ENCODE results near the gene CROCC2.

Gene CROCC2

DNA sequence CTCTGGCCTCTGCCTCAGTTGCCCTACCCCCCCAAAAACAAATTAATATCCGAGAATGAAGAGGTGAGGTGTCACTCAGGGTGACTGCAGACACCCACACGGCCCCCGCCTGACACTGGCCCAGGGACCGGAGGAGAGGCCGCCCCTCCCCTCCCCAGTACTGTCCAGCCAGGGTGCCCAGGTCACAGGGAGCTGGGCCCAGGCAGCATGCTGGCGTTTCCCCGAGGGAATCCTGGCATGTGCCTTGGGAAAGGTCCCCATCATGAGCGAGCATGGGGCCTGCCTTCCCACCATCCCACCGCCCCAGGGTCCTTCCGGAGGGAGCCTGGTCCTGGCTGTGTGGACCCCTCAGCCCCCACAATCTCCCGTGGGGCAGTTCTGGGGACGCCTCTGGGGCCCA is 13.2 kb upstream of the CROCC2 start:
- H3K27ac ChIP-seq (ENCODE audit: low read depth, low read length) = no peak overlapping the region
- no peak overlapping the region for H3K4me2 ChIP-seq (ENCODE audit: low read length)

DNA sequence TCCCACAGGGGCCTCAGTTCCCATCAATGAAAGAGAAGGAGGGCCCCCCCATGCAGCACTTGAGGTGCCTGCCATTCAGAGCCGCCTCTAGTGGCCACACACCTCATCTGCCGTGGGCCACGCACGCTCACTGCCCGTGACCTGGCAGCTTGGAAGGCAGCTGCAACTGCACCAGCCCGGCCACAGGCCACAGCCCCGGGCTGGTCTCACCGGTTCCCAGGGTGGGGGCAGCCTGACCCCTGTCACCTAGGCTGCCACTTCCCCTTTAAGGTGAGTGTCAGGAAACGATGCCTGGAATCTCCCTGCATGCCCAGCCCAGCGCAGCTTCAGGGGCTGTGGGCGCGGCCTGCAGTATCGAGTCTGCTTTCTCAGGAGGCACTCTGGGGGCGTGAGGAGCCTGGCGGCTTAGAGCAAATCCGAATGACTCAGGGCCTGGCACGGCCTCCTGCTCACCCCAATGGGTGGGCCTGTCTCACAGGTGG is 12.7 kb upstream of the CROCC2 start:
- Histone ChIP-seq H3F3A (ENCODE audit: control insufficient read depth, insufficient read depth) (no peaks in the 10 kb centered on the region), H3K9me2 (replicated peaks; ENCODE audit: control insufficient read depth, low read length) (no peaks in the 10 kb centered on the region), H3K4me2 (ENCODE audit: low read length) (no peak overlapping the region), H3K4me1 (ENCODE audit: control insufficient read depth, low read length) (no peaks in the 10 kb centered on the region), H3K36me3 (ENCODE audit: control insufficient read depth, low read length) (no peaks in the 10 kb centered on the region), H3K9me3 (ENCODE audit: control insufficient read depth, insufficient read depth, low read length) (no peaks in the 10 kb centered on the region), H3K4me3 (ENCODE audit: low read length) (no peak overlapping the region), H3K79me2 (ENCODE audit: control insufficient read depth, low read length) (no peaks in the 10 kb centered on the region), H3K27ac (ENCODE audit: low read depth, low read length) (no peak overlapping the region), H3K27me3 (ENCODE audit: control insufficient read depth, low read length) (no peaks in the 10 kb centered on the region), H4K20me1 (ENCODE audit: control insufficient read depth, insufficient read depth, low read depth, low read length) (no peaks in the 10 kb centered on the region)
- TF ChIP-seq CTCF (IDR thresholded peaks at IDR 0.05; ENCODE audit: low read depth, low read length, poor library complexity, severe bottlenecking) (no peak), EZH2phosphoT487 (IDR thresholded peaks at IDR 0.05; ENCODE audit: borderline replicate concordance, low read length) (no peak)

More for the DNA sequence above, 13.2 kb upstream of the CROCC2 start:
- Histone ChIP-seq H3F3A (ENCODE audit: control insufficient read depth, insufficient read depth) (no peaks in the 10 kb centered on the region), H3K36me3 (ENCODE audit: control insufficient read depth, low read length) (no peaks in the 10 kb centered on the region), H3K4me1 (ENCODE audit: control insufficient read depth, low read length) (no peaks in the 10 kb centered on the region), H3K79me2 (ENCODE audit: control insufficient read depth, low read length) (no peaks in the 10 kb centered on the region), H4K20me1 (ENCODE audit: control insufficient read depth, insufficient read depth, low read depth, low read length) (no peaks in the 10 kb centered on the region), H3K4me3 (ENCODE audit: low read length) (no peak overlapping the region), H3K9me2 (replicated peaks; ENCODE audit: control insufficient read depth, low read length) (no peaks in the 10 kb centered on the region), H3K27me3 (ENCODE audit: control insufficient read depth, low read length) (no peaks in the 10 kb centered on the region), H3K9me3 (ENCODE audit: control insufficient read depth, insufficient read depth, low read length) (no peaks in the 10 kb centered on the region)
- TF ChIP-seq EZH2phosphoT487 (IDR thresholded peaks at IDR 0.05; ENCODE audit: borderline replicate concordance, low read length) (no peak), CTCF (IDR thresholded peaks at IDR 0.05; ENCODE audit: low read depth, low read length, poor library complexity, severe bottlenecking) (no peak)

GRCh38 chr2:240894006-240894405 is 12.1 kb upstream of the CROCC2 start:
- H3K4me1 ChIP-seq (ENCODE audit: control insufficient read depth, low read length) = no peaks in the 10 kb centered on the region
- no peaks in the 10 kb centered on the region for H3K9me3 ChIP-seq (ENCODE audit: control insufficient read depth, insufficient read depth, low read length)
- H3K4me2 ChIP-seq (ENCODE audit: low read length) = no peak overlapping the region
- TF ChIP-seq CTCF (IDR thresholded peaks at IDR 0.05; ENCODE audit: low read depth, low read length, poor library complexity, severe bottlenecking) (no peak), EZH2phosphoT487 (IDR thresholded peaks at IDR 0.05; ENCODE audit: borderline replicate concordance, low read length) (no peak)
- H3K9me2 ChIP-seq (replicated peaks; ENCODE audit: control insufficient read depth, low read length) = no peaks in the 10 kb centered on the region
- H3K79me2 ChIP-seq (ENCODE audit: control insufficient read depth, low read length) = no peaks in the 10 kb centered on the region
- H3F3A ChIP-seq (ENCODE audit: control insufficient read depth, insufficient read depth) = no peaks in the 10 kb centered on the region
- H4K20me1 ChIP-seq (ENCODE audit: control insufficient read depth, insufficient read depth, low read depth, low read length) = no peaks in the 10 kb centered on the region
- no peak overlapping the region for H3K27ac ChIP-seq (ENCODE audit: low read depth, low read length)
- no peaks in the 10 kb centered on the region for H3K36me3 ChIP-seq (ENCODE audit: control insufficient read depth, low read length)
- H3K27me3 ChIP-seq (ENCODE audit: control insufficient read depth, low read length) = no peaks in the 10 kb centered on the region
- H3K4me3 ChIP-seq (ENCODE audit: low read length) = no peak overlapping the region
